Activated naive CD8-positive, alpha-beta T cell treated with anti-CD3 and anti-CD28 coated beads for 36 hours (primary cell): ENCODE measurements around the gene CARS1. TPM values are rescaled to one million over a fixed set of nuclear protein-coding genes. Genes with fewer than 3 reads are reported as not detected.

Experiments
- DNase-seq: peaks from one replicate; pipeline ENCODE4 v3.0.0; 2021
- H3K27ac Mint-ChIP-seq: one replicate; pipeline ENCODE4 v1.8.0; 2022; ENCODE audit warnings: mild to moderate bottlenecking, moderate library complexity, mixed read lengths
- H3K27me3 Mint-ChIP-seq: one replicate; pipeline ENCODE4 v1.8.0; 2022; ENCODE audit warnings: mild to moderate bottlenecking, mixed read lengths
- H3K36me3 Mint-ChIP-seq: one replicate; pipeline ENCODE4 v1.8.0; 2021; ENCODE audit warnings: mild to moderate bottlenecking, mixed read lengths
- H3K4me1 Mint-ChIP-seq: one replicate; pipeline ENCODE4 v1.8.0; 2021; ENCODE audit warnings: mixed read lengths
- H3K4me3 Mint-ChIP-seq: one replicate; pipeline ENCODE4 v1.8.0; 2022; ENCODE audit warnings: mild to moderate bottlenecking, moderate library complexity, mixed read lengths
- H3K9me3 Mint-ChIP-seq: one replicate; pipeline ENCODE4 v1.8.0; 2022; ENCODE audit warnings: mixed read lengths
- total RNA-seq, 2 experiments: library from RNA; stranded (reverse); gene quantifications; one replicate each; pipeline ENCODE4 v1.2.3, GENCODE V29; 2021

Gene CARS1
- total RNA-seq, 2 experiments from 2014 or later = 96.6 to 101 TPM

GRCh38 chr11:2963761-2964160 is 93.5 kb downstream of the CARS1 start:
- H3K4me1 Mint-ChIP-seq = peaks cover 37% of the 10 kb centered on the region
- H3K27ac Mint-ChIP-seq = no peak overlapping the region
- no peak for DNase-seq
- H3K36me3 Mint-ChIP-seq = peaks cover 58% of the 10 kb centered on the region
- no peak overlapping the region for H3K4me3 Mint-ChIP-seq
- no peaks in the 10 kb centered on the region for H3K9me3 Mint-ChIP-seq
- H3K27me3 Mint-ChIP-seq = no peaks in the 10 kb centered on the region

- no peak for DNase-seq
- Mint-ChIP-seq H3K9me3 (no peaks in the 10 kb centered on the region), H3K36me3 (peaks cover 57% of the 10 kb centered on the region), H3K4me1 (peaks cover 37% of the 10 kb centered on the region), H3K27ac (no peak overlapping the region), H3K4me3 (no peak overlapping the region), H3K27me3 (no peaks in the 10 kb centered on the region)
Observed at GRCh38 chr11:2963112-2963754, 94.0 kb downstream of the CARS1 start.

GRCh38 chr11:2961080-2961479 is 96.1 kb downstream of the CARS1 start:
- peaks cover 33% of the 10 kb centered on the region for H3K4me1 Mint-ChIP-seq
- H3K27ac Mint-ChIP-seq = peak overlapping the region; percentile 67
- H3K36me3 Mint-ChIP-seq = peaks cover 47% of the 10 kb centered on the region
- H3K4me3 Mint-ChIP-seq = no peak overlapping the region
- no peaks in the 10 kb centered on the region for H3K27me3 Mint-ChIP-seq
- no peaks in the 10 kb centered on the region for H3K9me3 Mint-ChIP-seq
- DNase-seq = no peak

GRCh38 chr11:2960139-2960538 is 97.1 kb downstream of the CARS1 start:
- H3K4me3 Mint-ChIP-seq = no peak overlapping the region
- peaks cover 46% of the 10 kb centered on the region for H3K36me3 Mint-ChIP-seq
- DNase-seq = no peak
- no peaks in the 10 kb centered on the region for H3K9me3 Mint-ChIP-seq
- H3K4me1 Mint-ChIP-seq = peaks cover 38% of the 10 kb centered on the region
- no peaks in the 10 kb centered on the region for H3K27me3 Mint-ChIP-seq
- H3K27ac Mint-ChIP-seq = no peak overlapping the region

GRCh38 chr11:2958251-2958650 is 99.0 kb downstream of the CARS1 start:
- Mint-ChIP-seq H3K9me3 (no peaks in the 10 kb centered on the region), H3K27ac (no peak overlapping the region), H3K4me1 (peaks cover 29% of the 10 kb centered on the region), H3K27me3 (no peaks in the 10 kb centered on the region), H3K4me3 (no peak overlapping the region), H3K36me3 (peaks cover 47% of the 10 kb centered on the region)
- DNase-seq = no peak

- H3K27me3 Mint-ChIP-seq = no peaks in the 10 kb centered on the region
- H3K9me3 Mint-ChIP-seq = no peaks in the 10 kb centered on the region
- H3K4me1 Mint-ChIP-seq = peaks cover 30% of the 10 kb centered on the region
- peak overlapping the region; percentile 20 for H3K27ac Mint-ChIP-seq
- peaks cover 48% of the 10 kb centered on the region for H3K36me3 Mint-ChIP-seq
- DNase-seq = no peak
- H3K4me3 Mint-ChIP-seq = no peak overlapping the region
Observed at GRCh38 chr11:2955906-2956476, 101.2 kb downstream of the CARS1 start.

- DNase-seq = no peak
- Mint-ChIP-seq H3K27ac (peak overlapping the region; percentile 62), H3K36me3 (peaks cover 46% of the 10 kb centered on the region), H3K4me3 (no peak overlapping the region), H3K27me3 (no peaks in the 10 kb centered on the region), H3K9me3 (no peaks in the 10 kb centered on the region), H3K4me1 (peaks cover 32% of the 10 kb centered on the region)
Observed at GRCh38 chr11:2954263-2954662, 103.0 kb downstream of the CARS1 start.

GRCh38 chr11:2952290-2952689 is 104.9 kb downstream of the CARS1 start:
- H3K4me1 Mint-ChIP-seq = peaks cover 41% of the 10 kb centered on the region
- H3K27ac Mint-ChIP-seq = no peak overlapping the region
- H3K27me3 Mint-ChIP-seq = no peaks in the 10 kb centered on the region
- no peaks in the 10 kb centered on the region for H3K9me3 Mint-ChIP-seq
- H3K36me3 Mint-ChIP-seq = peaks cover 45% of the 10 kb centered on the region
- H3K4me3 Mint-ChIP-seq = no peak overlapping the region
- DNase-seq = no peak

GRCh38 chr11:2951231-2952110 is 105.8 kb downstream of the CARS1 start:
- Mint-ChIP-seq H3K9me3 (no peaks in the 10 kb centered on the region), H3K36me3 (peaks cover 47% of the 10 kb centered on the region), H3K27ac (peak overlapping the region; percentile 76), H3K27me3 (no peaks in the 10 kb centered on the region), H3K4me3 (no peak overlapping the region), H3K4me1 (peaks cover 50% of the 10 kb centered on the region)
- DNase-seq = no peak

Other genes with a start within 250 kb of the CARS1 start
- 1 to 10 TPM in 1 of 2 experiments, under 1 TPM in 1; 0.85 to 1.0 TPM for gene CDKN1C, start 171.6 kb downstream of the CARS1 start, total RNA-seq
- gene PHLDA2, start 128.0 kb downstream of the CARS1 start, total RNA-seq = 1 to 10 TPM; 1.3 to 2.5 TPM
- gene NAP1L4, start 65.1 kb downstream of the CARS1 start, total RNA-seq = 100 to 1,000 TPM; 222 to 226 TPM
- gene OSBPL5, start 107.9 kb upstream of the CARS1 start, total RNA-seq = 1 to 10 TPM; 6.6 to 7.3 TPM
- gene MRGPRG, start 161.4 kb upstream of the CARS1 start, total RNA-seq = not detected
- gene MRGPRE, start 175.0 kb upstream of the CARS1 start, total RNA-seq = not detected